Omental fat pad (tissue), 4 donors: ENCODE data around the gene NRXN2. TPM values are rescaled to one million over a fixed set of nuclear protein-coding genes. Genes with fewer than 3 reads are reported as not detected.

Source experiments
- ATAC-seq: fragments of 150-250 bp; one replicate; pipeline ENCODE4 v1.9.1; 2016; ENCODE audit warnings: mild to moderate bottlenecking, moderate library complexity; ENCODE audit not compliant: low FRiP score
- DNase-seq: peaks from one replicate; pipeline ENCODE4 v3.0.0-alpha.2; 2019; ENCODE audit warnings: low spot score
- total RNA-seq, 4 donors: library from RNA; depleted of rRNA; stranded (reverse); fragments of >200 nt; gene quantifications; one replicate each; pipeline ENCODE4 v1.1.0, GENCODE V29; 2016
- TF ChIP-seq, protein P1 (sequence below), 3 donors: fragments of 450-650 bp; IDR thresholded peaks; one replicate each; pipeline ENCODE4 v1.5.1; 2016 to 2017; ENCODE audit warnings: antibody characterized with exemption in 3 of 3, mild to moderate bottlenecking in 3 of 3, moderate library complexity in 2 of 3

Gene NRXN2
- total RNA-seq, 4 donors from 2014 or later: 1.5 to 6.3 (median 3.4) TPM

DNA sequence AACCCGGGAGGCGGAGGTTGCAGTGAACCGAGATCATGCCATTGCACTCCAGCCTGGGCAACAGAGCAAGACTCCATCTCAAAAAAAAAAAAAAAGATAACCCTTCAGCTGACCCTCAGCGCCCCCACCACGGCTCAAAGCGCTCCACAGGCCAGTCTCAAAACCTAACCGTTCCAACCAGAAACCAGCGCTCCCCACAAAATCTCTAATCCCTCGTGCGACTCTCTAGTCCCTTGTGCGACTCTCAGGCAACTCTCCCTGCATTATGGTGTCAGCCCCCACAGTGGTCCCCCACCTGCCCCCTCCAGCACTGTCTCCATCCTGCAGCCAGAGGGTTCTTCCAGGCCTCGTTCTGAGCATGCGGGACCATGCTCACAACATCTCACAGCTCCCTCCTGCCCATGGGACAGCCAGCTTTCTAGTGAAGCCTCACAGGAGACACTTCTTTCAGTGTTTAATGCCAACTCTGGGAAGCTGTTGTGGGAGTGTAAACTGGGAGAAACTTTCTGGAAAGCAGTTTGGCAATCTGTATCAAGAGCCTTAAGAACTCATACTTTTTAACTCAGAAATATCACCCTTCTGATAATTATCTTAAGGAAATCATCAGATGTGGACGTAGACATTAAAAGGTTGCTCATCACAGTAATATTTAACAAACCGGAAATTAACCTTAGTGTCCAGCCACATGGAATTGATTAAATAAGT is 25.1 kb upstream of the NRXN2 start:
- TF ChIP-seq, protein P1, sequence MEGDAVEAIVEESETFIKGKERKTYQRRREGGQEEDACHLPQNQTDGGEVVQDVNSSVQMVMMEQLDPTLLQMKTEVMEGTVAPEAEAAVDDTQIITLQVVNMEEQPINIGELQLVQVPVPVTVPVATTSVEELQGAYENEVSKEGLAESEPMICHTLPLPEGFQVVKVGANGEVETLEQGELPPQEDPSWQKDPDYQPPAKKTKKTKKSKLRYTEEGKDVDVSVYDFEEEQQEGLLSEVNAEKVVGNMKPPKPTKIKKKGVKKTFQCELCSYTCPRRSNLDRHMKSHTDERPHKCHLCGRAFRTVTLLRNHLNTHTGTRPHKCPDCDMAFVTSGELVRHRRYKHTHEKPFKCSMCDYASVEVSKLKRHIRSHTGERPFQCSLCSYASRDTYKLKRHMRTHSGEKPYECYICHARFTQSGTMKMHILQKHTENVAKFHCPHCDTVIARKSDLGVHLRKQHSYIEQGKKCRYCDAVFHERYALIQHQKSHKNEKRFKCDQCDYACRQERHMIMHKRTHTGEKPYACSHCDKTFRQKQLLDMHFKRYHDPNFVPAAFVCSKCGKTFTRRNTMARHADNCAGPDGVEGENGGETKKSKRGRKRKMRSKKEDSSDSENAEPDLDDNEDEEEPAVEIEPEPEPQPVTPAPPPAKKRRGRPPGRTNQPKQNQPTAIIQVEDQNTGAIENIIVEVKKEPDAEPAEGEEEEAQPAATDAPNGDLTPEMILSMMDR (IDR thresholded peaks at IDR 0.05): no peak
- no peak for ATAC-seq
- DNase-seq: no peak

DNA sequence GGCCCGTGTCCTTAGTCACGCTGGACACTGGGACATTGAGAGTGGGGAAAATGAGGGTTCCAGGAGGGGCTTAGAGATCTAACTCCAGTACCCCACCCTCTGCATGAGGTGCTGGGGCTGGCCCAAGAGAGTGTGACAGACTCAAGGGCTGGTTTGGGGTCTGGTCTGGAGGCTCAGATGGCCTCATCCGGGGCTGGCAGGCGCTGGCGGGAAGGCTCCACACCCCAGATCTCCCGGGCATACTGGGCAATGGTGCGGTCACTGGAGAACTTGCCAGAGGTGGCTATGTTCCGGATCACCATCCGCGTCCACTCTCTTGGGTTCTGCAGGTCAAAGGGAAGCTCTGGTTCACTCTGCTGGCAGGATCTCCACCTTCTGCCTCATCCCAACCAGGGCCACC is 23.5 kb upstream of the NRXN2 start:
- TF ChIP-seq, protein P1 (IDR thresholded peaks at IDR 0.05): no peak
- ATAC-seq: no peak
- no peak for DNase-seq

DNA sequence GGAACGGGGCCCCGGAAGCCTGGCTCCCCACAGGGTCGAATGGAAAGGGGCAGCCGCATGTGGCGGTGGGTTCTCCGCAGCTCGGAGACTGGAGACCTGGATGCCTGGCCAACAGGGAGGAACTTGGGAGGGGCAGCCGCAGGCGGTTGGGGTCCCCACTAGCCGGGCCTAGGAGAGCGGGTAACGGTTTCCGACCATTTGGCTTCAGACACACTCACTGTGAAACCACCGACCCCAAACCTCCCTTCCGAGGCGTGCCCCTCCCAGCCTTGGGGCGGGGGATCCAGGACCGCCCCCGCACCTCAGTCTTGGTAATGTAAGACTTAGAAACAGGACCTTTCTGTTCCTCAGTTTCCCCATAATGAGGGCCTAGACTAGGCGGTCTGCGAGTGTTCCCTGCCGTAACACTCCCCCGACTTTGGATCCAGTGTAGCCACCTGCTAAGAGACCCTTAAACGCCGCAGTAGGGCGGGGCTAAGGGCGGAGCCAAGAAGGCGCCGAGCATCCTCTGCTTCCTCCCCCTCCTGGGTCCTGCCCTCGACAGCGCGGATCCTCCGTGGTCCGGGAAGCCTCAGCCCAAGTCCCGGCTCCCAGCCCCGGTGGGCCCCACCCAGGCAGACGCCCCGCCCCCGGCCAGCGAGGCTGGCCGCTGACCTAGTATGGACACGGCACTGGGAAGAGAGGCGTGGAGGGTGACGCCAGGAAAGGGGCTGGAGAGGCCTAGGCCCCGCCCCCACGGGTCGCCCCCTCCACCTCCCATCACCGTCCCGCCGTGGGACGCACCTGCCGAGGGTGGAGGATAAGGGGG is 22.7 kb upstream of the NRXN2 start:
- TF ChIP-seq, protein P1 (IDR thresholded peaks at IDR 0.05): no peak
- ATAC-seq (peak; percentile 59), DNase-seq (peak; percentile 63)

DNA sequence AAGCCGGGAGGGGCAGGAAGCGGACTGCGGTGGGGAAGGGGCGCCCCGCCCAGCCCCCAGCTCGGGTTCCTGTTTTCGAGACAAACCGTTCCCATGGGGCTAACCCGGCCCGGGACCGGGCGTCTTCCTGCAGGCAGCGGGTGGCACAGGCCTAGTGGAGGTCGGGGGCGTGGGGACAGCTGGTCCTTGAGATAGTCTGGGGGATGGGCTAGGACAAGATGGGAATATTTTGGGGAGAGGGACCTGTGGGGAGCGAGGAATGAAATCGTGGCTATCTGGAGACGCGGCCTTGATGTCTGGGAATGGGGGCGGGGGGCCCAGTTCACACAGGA is 22.2 kb upstream of the NRXN2 start:
- TF ChIP-seq, protein P1 (IDR thresholded peaks at IDR 0.05): no peak
- no peak for DNase-seq
- no peak for ATAC-seq

DNA sequence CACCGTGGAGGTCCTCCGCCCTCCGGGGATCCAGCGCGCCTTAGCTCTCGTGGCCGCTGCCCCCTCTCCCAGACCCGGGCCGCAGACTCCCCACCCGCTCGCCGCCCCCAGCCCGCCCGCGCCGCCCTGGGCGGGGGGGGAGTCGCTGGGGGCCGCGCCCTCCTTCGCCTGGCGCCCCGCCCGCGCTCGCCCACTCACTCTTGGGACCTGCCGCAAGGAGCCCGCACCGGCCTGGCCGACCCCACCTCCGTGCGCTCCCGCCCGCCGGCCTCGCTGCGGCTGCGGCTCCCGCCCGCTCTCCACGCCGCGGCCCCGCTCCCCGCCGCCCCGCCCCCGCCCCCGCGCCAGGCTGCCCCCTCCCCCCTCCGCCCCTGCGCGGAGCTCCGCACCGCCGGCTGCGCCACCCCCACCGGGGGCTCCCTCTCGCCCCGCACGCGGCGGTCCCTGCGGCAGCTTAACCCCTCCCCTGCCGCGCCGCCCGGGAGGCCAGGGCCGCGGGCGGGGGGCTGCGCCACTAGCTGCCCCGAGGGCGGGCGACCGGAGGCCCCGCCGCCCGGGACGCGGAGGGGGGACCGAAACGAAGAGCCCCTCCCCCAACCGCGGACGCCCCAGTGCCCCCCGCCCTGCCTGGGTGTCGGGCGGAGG is 21.7 kb upstream of the NRXN2 start:
- ATAC-seq (no peak), DNase-seq (no peak)
- TF ChIP-seq, protein P1 (IDR thresholded peaks at IDR 0.05): no peak

DNA sequence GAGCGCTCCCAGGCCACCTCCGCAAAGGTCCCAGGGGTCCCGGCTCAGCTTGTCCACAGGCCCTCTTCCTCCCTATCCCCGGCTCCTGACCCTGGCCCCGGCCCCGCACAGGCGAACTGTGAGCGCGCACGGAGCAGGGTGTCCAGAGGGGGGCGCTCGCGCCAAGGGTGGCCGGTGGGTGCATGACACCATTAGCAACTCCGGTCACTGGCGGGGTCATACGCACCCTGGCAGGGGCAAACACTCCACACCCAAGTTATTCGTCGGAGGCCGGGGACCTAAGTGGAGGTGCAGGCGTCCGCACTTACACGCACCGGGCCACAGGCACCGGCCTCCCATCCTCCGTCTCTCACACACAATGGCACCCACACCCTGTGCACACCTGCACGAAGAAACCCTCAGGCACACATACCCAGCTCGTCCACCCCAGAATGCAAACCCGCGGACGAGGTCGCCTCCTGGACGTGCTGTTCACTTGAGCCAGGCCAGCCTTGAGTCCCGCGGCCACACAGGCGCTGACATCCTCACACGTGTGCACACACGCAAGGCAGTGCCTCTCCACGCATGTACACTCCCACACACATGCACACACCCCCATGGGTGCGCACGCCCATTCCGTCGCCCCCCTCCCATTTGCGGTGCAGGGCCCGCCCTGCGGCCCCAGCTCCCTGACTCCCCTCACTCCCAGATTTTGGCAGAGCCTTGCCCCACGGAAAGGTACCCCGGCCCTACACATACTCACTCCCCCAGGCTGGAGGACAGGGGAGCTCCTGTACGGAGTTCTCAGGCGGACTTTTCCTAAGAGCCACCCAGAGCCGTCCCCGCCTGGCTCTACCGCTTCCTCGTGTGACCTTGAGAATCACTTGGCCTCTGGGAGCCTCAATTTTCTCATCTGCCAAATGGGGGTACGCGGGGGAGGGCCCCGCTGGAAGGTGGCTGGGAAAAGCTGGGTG is 20.9 kb upstream of the NRXN2 start, which contains the start of gene RASGRP2:
Gene RASGRP2 (minus strand): TSS at position 552 of the 953 bp plus-strand sequence. CDS start 1,276 bp downstream, outside the sequence.
- DNase-seq (peak; percentile 66), ATAC-seq (peak; percentile 34)
- TF ChIP-seq, protein P1 (IDR thresholded peaks at IDR 0.05): no peak
